GM12874 (cell line): ENCODE data around the gene PAX5.

Experiments
- CTCF ChIP-seq: IDR thresholded peaks from 2 replicates; pipeline ENCODE4 v1.5.1; 2011; ENCODE audit warnings: low read depth, mild to moderate bottlenecking, control low read depth, low read length, moderate library complexity; ENCODE audit not compliant: insufficient read depth

Gene PAX5

GRCh38 chr9:36893184-36893583 lies 140.9 kb downstream of the PAX5 start:
- TF ChIP-seq CTCF: no peak

DNA sequence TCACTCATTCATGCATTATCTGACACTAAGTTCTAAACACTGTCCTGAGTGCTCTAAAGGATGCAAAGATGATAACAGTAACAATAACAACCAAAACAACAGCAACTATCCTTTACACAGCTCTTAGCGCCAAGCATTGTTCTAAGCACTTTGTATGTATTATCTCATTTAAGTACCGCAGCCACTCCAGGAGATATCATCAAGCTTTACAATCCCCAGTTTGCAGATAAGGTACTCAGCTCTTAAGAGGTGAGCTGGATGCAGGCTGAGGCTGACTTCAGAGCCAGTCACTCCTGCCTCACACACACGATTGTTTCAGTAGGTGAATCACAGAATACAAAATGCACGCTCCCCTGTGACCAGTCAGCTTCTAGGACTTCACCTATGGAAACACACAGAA lies 141.8 kb downstream of the PAX5 start:
- TF ChIP-seq CTCF: no peak

GRCh38 chr9:36891341-36891811 lies 142.7 kb downstream of the PAX5 start:
- TF ChIP-seq CTCF: no peak

DNA sequence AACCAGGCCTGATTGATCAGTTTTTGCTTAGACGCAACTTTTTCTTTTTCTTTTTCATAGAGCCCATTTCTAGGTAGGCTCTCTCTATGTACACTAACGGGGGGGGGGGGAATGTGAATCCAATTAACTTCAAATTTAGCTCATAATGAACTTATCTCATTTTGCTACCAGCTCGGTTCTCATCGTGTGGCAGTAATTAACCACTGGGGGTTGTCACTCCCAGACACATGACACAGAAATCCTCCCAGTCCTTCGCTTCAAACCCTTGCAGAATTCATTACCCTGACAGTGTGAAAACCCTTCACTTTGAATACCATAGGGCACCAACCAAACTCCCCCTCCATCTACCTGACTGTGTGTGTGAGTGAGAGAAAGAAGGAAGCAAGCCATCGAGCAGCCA lies 144.2 kb downstream of the PAX5 start:
- TF ChIP-seq CTCF: no peak

DNA sequence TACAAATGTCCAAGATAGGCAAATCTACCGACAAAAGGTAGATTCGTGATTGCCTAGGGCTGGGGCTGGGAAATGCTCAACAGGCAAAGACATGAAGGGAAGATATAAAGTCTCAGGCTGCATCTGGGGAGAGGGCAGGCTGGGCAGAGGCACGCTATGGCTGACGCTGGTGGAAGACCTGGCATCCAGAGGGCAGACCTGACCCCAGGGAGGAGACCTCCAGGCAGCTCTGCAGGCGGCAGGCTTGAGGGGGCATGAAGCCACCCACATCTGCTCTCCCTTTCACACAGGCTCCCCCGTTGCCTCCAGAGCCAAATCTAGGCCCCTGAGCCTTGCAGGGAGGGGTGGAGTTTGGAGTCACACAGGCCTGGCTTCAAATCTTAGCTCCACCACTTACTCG lies 145.5 kb downstream of the PAX5 start:
- TF ChIP-seq CTCF: no peak

GRCh38 chr9:36884721-36885120 lies 149.3 kb downstream of the PAX5 start:
- TF ChIP-seq CTCF: no peak

DNA sequence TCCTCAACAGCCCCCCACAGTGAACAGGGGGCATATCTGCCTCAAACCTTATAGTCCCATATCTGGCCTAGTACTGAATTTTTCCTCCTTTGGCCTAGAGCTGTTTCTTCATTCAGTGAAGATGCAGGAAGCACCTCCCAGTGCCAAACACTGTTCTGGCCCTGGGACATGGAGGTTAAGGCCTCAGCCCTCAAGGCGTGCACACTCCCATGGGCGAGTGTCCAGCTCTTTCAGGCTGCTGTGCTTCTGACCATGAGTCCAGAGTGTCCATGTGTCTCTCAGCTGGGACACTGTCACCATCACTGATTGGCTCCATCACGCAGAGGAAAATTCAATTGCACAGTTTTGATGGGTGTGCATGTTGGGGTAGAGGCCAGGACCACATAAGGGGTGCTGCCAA lies 151.5 kb downstream of the PAX5 start:
- TF ChIP-seq CTCF: no peak

- no peak for TF ChIP-seq CTCF
Measured at GRCh38 chr9:36881743-36882441, 152.2 kb downstream of the PAX5 start.
